Nephron progenitor cell (in vitro differentiated cells): ENCODE data around the gene DGKH.
A peak's percentile ranks its signal among the peaks of the same experiment; 100 is the strongest.

Experiments used
- DNase-seq: peaks from one replicate; pipeline ENCODE4 v3.0.0; 2021
- H3K27ac Mint-ChIP-seq: 2 replicates; pipeline ENCODE4 v1.8.0; 2021; ENCODE audit warnings: mild to moderate bottlenecking, moderate library complexity, mixed read lengths
- H3K27me3 Mint-ChIP-seq: 2 replicates; pipeline ENCODE4 v1.8.0; 2021; ENCODE audit warnings: mild to moderate bottlenecking, low read depth, mixed read lengths; ENCODE audit not compliant: poor library complexity
- H3K36me3 Mint-ChIP-seq: 2 replicates; pipeline ENCODE4 v1.8.0; 2021; ENCODE audit warnings: low read depth, mixed read lengths
- H3K4me1 Mint-ChIP-seq: 2 replicates; pipeline ENCODE4 v1.8.0; 2021; ENCODE audit warnings: mixed read lengths
- H3K4me3 Mint-ChIP-seq: 2 replicates; pipeline ENCODE4 v1.8.0; 2021; ENCODE audit warnings: mild to moderate bottlenecking, moderate library complexity, mixed read lengths
- H3K9me3 Mint-ChIP-seq: 2 replicates; pipeline ENCODE4 v1.8.0; 2021; ENCODE audit warnings: mild to moderate bottlenecking, moderate library complexity, mixed read lengths
- TF ChIP-seq, protein P1 (sequence below): fragments of 200-600 bp; sonication (generic); IDR thresholded peaks from 2 replicates; pipeline ENCODE4 v1.5.0; 2021; ENCODE audit warnings: antibody characterized with exemption

The DGKH gene

DNA sequence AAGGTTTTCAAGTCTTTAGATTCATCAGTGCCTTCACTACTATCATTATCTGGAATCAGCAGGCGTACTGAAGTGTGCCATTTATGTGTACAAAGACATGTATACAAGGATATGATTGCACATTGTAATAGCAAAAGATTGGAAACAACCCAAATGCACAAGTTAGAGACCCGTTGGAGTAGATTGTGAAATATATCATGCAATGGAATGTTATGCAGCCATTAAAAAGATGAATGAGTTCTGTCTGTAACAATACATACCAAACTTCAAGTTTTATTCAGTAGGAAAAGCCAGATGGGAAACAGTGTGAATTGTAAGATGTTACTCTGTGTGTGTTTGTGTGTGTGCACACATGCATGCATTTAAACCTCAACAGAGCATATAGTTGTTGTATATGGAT is 97.9 kb downstream of the DGKH start:
- no peak overlapping the region for H3K4me3 Mint-ChIP-seq
- H3K36me3 Mint-ChIP-seq, result peaks cover 27% of the 10 kb centered on the region
- H3K27ac Mint-ChIP-seq, result no peak overlapping the region
- peaks cover 9% of the 10 kb centered on the region for H3K9me3 Mint-ChIP-seq
- no peaks in the 10 kb centered on the region for H3K4me1 Mint-ChIP-seq
- TF ChIP-seq, protein P1, sequence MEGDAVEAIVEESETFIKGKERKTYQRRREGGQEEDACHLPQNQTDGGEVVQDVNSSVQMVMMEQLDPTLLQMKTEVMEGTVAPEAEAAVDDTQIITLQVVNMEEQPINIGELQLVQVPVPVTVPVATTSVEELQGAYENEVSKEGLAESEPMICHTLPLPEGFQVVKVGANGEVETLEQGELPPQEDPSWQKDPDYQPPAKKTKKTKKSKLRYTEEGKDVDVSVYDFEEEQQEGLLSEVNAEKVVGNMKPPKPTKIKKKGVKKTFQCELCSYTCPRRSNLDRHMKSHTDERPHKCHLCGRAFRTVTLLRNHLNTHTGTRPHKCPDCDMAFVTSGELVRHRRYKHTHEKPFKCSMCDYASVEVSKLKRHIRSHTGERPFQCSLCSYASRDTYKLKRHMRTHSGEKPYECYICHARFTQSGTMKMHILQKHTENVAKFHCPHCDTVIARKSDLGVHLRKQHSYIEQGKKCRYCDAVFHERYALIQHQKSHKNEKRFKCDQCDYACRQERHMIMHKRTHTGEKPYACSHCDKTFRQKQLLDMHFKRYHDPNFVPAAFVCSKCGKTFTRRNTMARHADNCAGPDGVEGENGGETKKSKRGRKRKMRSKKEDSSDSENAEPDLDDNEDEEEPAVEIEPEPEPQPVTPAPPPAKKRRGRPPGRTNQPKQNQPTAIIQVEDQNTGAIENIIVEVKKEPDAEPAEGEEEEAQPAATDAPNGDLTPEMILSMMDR, result no peak
- peaks cover 4% of the 10 kb centered on the region for H3K27me3 Mint-ChIP-seq
- no peak for DNase-seq

DNA sequence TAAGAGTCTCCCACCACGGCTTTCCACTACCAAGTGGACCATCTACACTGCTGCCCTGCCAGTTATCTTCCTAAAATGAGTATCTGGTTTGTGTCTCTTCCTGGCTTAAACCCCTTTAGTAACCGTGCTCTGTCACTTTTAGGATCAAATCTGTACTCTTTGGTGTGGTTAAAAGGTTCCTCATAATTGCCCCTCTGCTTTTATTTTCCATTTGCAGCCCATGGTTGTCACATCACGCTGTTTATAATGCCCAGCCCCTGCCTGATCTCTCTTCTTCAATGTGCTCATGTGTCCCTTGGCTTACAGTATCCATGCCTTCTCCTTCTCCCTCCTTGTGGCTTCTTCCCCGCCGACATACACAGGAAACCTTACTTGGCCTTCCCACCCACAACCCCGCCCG is 100.1 kb downstream of the DGKH start:
- Mint-ChIP-seq H3K27me3 (peaks cover 4% of the 10 kb centered on the region), H3K4me1 (peaks cover 11% of the 10 kb centered on the region), H3K4me3 (no peak overlapping the region), H3K9me3 (no peaks in the 10 kb centered on the region), H3K27ac (peak overlapping the region; percentile 1), H3K36me3 (peaks cover 20% of the 10 kb centered on the region)
- no peak for DNase-seq
- TF ChIP-seq, protein P1, result no peak

DNA sequence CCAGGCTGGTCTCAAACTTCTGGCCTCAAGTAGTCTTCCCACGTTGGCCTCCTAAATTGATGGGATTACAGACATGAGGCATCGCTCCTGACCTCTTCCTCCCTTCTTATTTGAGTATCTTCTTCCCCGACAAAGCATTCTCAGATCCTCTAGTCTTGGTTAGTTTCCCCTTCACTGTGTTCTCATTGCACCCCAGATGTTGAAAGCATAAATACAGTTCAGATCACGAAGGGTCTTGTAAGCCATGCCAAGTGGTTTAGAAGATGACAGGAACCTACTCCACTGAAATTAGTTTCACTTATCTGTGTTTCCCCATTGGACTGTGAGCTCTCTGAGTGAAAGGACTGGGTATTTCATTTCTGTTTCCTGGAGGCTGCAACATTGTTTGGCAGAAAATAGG is 100.7 kb downstream of the DGKH start:
- Mint-ChIP-seq H3K27me3 (peaks cover 4% of the 10 kb centered on the region), H3K36me3 (peaks cover 17% of the 10 kb centered on the region), H3K4me1 (peaks cover 17% of the 10 kb centered on the region), H3K9me3 (no peaks in the 10 kb centered on the region), H3K4me3 (no peak overlapping the region), H3K27ac (no peak overlapping the region)
- no peak for DNase-seq
- TF ChIP-seq, protein P1, result no peak

DNA sequence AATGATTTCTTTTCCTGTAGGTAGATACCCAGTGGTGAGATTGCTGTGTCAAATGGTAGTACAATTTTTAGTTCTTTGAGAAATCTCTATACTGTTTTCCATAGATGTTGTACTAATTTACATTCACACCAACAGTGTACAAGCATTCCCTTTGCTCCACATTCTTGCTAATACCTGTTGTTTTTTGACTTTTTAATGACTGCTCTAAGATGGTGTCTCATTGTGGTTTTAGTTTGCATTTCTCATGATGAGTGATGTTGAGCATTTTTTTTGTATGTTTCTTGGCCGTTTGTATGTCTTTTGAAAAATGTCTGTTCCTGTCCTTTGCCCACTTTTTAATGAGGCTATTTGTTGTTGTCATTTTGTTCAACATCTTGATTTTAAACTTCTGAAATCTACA is 103.3 kb downstream of the DGKH start:
- peaks cover 28% of the 10 kb centered on the region for H3K36me3 Mint-ChIP-seq
- TF ChIP-seq, protein P1, result no peak
- no peak for DNase-seq
- peaks cover 17% of the 10 kb centered on the region for H3K4me1 Mint-ChIP-seq
- no peak overlapping the region for H3K4me3 Mint-ChIP-seq
- H3K9me3 Mint-ChIP-seq, result no peaks in the 10 kb centered on the region
- peaks cover 4% of the 10 kb centered on the region for H3K27me3 Mint-ChIP-seq
- H3K27ac Mint-ChIP-seq, result no peak overlapping the region

DNA sequence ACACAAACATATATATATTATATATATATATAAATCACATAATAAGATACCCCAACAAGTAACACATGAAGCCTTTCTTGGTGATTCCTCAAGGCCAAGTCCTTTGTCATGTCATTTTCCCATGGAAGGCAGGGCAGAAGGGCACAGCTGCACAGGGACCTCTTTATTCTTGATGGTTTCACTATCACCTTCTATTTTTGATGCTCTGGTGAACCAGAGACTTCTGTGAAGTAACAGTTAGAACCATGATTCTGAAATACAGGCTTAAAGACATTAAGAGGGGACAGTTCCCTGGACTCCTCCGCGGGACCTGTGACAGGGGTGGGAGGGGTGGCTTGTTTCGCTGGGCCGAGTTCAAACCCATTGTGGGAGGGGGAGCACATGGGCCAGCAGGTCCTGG is 104.0 kb downstream of the DGKH start:
- H3K36me3 Mint-ChIP-seq, result peaks cover 28% of the 10 kb centered on the region
- no peak for DNase-seq

More for the DNA sequence above, 104.0 kb downstream of the DGKH start:
- Mint-ChIP-seq H3K27ac (no peak overlapping the region), H3K9me3 (no peaks in the 10 kb centered on the region), H3K27me3 (peaks cover 4% of the 10 kb centered on the region), H3K4me1 (peaks cover 17% of the 10 kb centered on the region), H3K4me3 (no peak overlapping the region)
- TF ChIP-seq, protein P1, result no peak
